Activated T-helper 2 cell treated with anti-CD3 and anti-CD28 coated beads, Interferon-gamma antibody, Interleukin-2, Interleukin-4, amounts not matched to agents 10 μg/mL and 5 μg/mL and 100 μg/mL, durations not matched to agents 14 hours and 24 hours and 36 hours (primary cell): ENCODE measurements around the gene STON1. TPM values are rescaled to one million over a fixed set of nuclear protein-coding genes. Genes with fewer than 3 reads are reported as not detected.

Experiments
- DNase-seq: peaks from one replicate; pipeline ENCODE4 v3.0.0; 2021; ENCODE audit warnings: low spot score
- H3K27ac Mint-ChIP-seq: one replicate; pipeline ENCODE4 v1.8.0; 2021; ENCODE audit warnings: mixed read lengths
- H3K27me3 Mint-ChIP-seq: one replicate; pipeline ENCODE4 v1.8.0; 2021; ENCODE audit warnings: low read depth, mixed read lengths
- H3K36me3 Mint-ChIP-seq: one replicate; pipeline ENCODE4 v1.8.0; 2021; ENCODE audit warnings: low read depth, mixed read lengths
- H3K4me1 Mint-ChIP-seq: one replicate; pipeline ENCODE4 v1.8.0; 2021; ENCODE audit warnings: low read depth, mixed read lengths
- H3K4me3 Mint-ChIP-seq: one replicate; pipeline ENCODE4 v1.8.0; 2021; ENCODE audit warnings: low read depth, mild to moderate bottlenecking, moderate library complexity, mixed read lengths
- H3K9me3 Mint-ChIP-seq: one replicate; pipeline ENCODE4 v1.8.0; 2021; ENCODE audit warnings: mixed read lengths
- intact Hi-C: fragments of 100-400 bp; cut with micrococcal nuclease; formaldehyde crosslinking; loops from one replicate; pipeline ENCODE4 v1.15.1; 2023
- total RNA-seq: library from RNA; stranded (reverse); gene quantifications from 2 replicates; pipeline ENCODE4 v1.2.3, GENCODE V29; 2022

The STON1 gene
- 1.9 and 2.1 TPM in 2 replicates for total RNA-seq

GRCh38 chr2:48530033-48530811 lies at the start of gene STON1:
Gene STON1, plus strand, starts transcription at chr2:48530154. Its CDS starts 50,480 bp downstream, at chr2:48580634.
- DNase-seq, result peak; percentile 20
- peaks cover 2% of the 10 kb centered on the region for H3K27me3 Mint-ChIP-seq
- intact Hi-C loops, result no loop called here

GRCh38 chr2:48480526-48480925 lies 49.4 kb upstream of the STON1 start:
- peaks cover 53% of the 10 kb centered on the region for H3K36me3 Mint-ChIP-seq
- intact Hi-C loops, result no loop called here
- no peak overlapping the region for H3K4me3 Mint-ChIP-seq
- H3K4me1 Mint-ChIP-seq, result no peaks in the 10 kb centered on the region
- no peaks in the 10 kb centered on the region for H3K27me3 Mint-ChIP-seq
- DNase-seq, result no peak
- H3K27ac Mint-ChIP-seq, result no peak overlapping the region
- H3K9me3 Mint-ChIP-seq, result no peaks in the 10 kb centered on the region

More at GRCh38 chr2:48530033-48530811, at the start of gene STON1:
- peaks cover 22% of the 10 kb centered on the region for H3K4me1 Mint-ChIP-seq
- H3K27ac Mint-ChIP-seq, result peak within 1 kb of the TSS; percentile 68
- no peaks in the 10 kb centered on the region for H3K9me3 Mint-ChIP-seq
- peaks cover 12% of the 10 kb centered on the region for H3K36me3 Mint-ChIP-seq
- peak within 1 kb of the TSS; percentile 91 for H3K4me3 Mint-ChIP-seq

DNA sequence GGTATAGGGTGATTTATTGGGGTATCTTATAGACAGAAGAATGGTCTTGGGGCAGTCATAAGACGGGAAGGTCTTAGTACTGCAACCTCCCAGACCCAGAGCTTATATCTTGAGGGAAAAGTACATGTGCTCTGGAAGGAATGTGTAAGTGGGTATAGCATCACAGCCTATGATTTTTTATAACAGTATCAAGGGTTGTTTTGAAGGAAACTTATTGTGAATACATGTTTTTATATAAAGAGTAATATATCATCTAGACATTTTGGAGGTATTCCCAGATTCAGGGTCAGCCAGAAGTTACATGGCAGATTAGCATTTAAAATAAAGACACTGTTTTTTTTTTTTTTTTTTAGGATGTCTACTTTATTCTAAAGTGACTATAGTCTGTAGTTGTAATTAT lies 47.6 kb upstream of the STON1 start:
- Mint-ChIP-seq H3K4me1 (no peaks in the 10 kb centered on the region), H3K27ac (no peak overlapping the region), H3K27me3 (no peaks in the 10 kb centered on the region), H3K4me3 (no peak overlapping the region), H3K9me3 (no peaks in the 10 kb centered on the region), H3K36me3 (peaks cover 50% of the 10 kb centered on the region)
- DNase-seq, result no peak
- intact Hi-C loops, result no loop called here

DNA sequence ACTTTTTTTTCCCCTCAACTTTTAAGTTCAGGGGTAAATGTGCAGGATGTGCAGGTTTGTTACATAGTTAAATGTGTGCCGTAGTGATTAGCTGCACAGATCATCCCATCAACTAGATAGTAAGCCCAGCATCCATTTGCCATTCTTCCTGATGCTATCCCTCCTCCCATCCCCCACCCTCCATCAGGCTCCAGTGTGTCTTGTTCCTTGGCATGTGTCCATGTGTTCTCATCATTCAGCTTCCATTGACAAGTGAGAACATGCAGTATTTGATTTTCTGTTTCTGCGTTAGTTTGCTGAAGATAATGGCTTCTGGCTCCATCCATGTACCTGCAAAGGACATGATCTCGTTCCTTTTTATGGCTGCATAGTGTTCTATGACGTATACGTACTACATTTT lies 47.2 kb upstream of the STON1 start:
- Mint-ChIP-seq H3K36me3 (peaks cover 47% of the 10 kb centered on the region), H3K4me3 (no peak overlapping the region), H3K4me1 (no peaks in the 10 kb centered on the region), H3K27ac (no peak overlapping the region), H3K27me3 (no peaks in the 10 kb centered on the region), H3K9me3 (no peaks in the 10 kb centered on the region)
- intact Hi-C loops, result no loop called here
- no peak for DNase-seq

DNA sequence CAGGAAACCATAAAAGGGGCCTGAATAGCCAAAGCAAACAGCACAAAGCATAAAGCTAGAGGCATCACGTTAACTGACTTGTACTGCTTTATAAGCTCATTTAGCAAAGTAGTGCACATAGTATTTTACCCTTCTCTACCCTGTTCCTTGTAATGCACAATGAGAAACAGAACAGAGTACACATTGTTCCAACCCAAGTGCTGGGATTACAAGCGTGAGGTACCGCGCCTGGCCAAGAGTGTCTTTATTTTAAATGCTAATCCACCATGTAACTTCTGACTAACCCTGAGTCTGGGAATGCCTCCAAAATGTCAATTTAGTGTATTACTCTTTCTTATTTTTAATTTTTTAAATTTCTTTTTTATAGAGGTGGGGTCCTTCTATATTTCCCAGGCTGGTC lies 46.4 kb upstream of the STON1 start:
- Mint-ChIP-seq H3K27me3 (no peaks in the 10 kb centered on the region), H3K4me1 (no peaks in the 10 kb centered on the region), H3K27ac (no peak overlapping the region), H3K4me3 (no peak overlapping the region), H3K36me3 (peaks cover 50% of the 10 kb centered on the region), H3K9me3 (no peaks in the 10 kb centered on the region)
- no peak for DNase-seq
- intact Hi-C loops, result no loop called here

- Mint-ChIP-seq H3K27me3 (no peaks in the 10 kb centered on the region), H3K9me3 (no peaks in the 10 kb centered on the region), H3K4me1 (no peaks in the 10 kb centered on the region), H3K27ac (no peak overlapping the region), H3K4me3 (no peak overlapping the region), H3K36me3 (peaks cover 51% of the 10 kb centered on the region)
- no peak for DNase-seq
- intact Hi-C loops, result no loop called here
Measured at GRCh38 chr2:48483916-48484315, 46.0 kb upstream of the STON1 start.

DNA sequence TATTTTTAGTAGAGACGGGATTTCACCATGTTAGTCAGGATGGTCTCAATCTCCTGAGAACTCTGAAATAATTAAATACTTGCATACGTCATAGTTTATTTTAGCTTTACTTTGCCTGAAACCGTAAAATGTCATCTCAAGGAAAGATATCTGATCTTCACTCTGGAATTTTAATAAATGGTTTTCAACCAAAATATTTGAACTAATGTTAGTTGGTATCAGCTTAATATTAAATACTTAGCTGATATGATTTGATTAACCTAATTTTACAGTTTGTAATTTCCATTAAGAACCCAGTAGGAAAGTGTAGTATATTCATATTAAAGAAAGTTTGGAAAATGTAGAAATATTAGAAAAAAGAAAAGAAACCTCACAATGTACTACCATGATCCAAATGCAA lies 41.4 kb upstream of the STON1 start:
- Mint-ChIP-seq H3K27ac (no peak overlapping the region), H3K9me3 (no peaks in the 10 kb centered on the region), H3K4me1 (no peaks in the 10 kb centered on the region), H3K36me3 (peaks cover 44% of the 10 kb centered on the region), H3K27me3 (no peaks in the 10 kb centered on the region), H3K4me3 (no peak overlapping the region)
- no peak for DNase-seq
- intact Hi-C loops, result no loop called here

GRCh38 chr2:48496849-48497248 lies 33.1 kb upstream of the STON1 start:
- Mint-ChIP-seq H3K36me3 (peaks cover 62% of the 10 kb centered on the region), H3K27ac (no peak overlapping the region), H3K27me3 (no peaks in the 10 kb centered on the region), H3K4me3 (no peak overlapping the region), H3K4me1 (peaks cover 2% of the 10 kb centered on the region), H3K9me3 (no peaks in the 10 kb centered on the region)
- no peak for DNase-seq
- intact Hi-C loops, result no loop called here

DNA sequence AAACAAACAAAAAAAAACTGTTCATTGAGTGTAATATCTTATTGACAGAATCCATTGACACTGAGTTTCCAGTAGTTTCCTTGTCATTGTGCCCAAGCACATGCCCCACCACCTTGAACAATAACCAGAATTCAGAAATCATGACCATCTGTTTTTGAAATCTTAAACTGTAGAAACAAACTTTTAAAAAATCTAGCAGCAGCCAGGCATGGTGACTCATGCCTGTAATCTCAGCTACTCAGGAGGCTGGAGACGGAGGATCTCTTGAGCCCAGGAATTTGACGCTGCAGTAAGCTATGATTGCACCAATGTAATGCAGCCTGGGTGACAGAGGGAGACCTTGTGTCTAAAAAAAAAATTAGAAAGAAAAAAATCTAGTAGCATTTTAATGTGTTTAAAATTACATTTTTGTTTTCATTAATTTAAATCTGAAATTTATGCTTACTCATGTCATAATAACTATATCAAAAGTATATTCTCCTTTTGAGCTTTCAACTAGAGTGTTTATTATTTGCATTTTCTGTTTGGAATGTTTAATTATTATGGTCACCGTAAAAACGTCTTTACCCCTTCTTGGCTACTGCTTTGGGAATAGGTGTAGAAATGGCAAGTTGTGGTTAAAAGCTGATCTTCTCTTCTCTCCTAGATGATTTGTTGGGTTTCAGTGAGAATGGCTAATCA lies 25.2 kb upstream of the STON1 start:
- no peak for DNase-seq
- Mint-ChIP-seq H3K9me3 (no peaks in the 10 kb centered on the region), H3K4me1 (peaks cover 13% of the 10 kb centered on the region), H3K36me3 (peaks cover 52% of the 10 kb centered on the region), H3K27ac (no peak overlapping the region), H3K4me3 (no peak overlapping the region), H3K27me3 (no peaks in the 10 kb centered on the region)
- intact Hi-C loops, result no loop called here

DNA sequence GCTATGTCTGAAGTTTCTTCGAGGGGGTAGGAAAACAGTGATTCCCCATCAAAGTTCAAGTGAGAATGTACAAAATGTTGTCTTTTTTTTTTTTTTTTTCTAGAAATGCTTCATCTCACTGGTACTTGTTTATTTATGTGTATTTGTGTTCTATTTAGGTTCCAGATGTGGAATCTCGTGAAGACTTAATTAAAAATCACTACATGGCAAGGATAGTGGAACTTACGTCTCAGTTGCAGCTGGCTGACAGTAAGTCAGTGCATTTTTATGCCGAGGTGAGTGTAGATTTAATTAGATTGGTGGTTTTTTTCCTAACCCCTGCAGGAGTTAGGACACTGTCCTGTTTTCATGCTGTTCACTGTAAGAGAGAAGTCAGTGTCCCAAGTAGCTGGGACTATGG lies 22.8 kb upstream of the STON1 start:
- Mint-ChIP-seq H3K27ac (no peak overlapping the region), H3K27me3 (no peaks in the 10 kb centered on the region), H3K9me3 (no peaks in the 10 kb centered on the region), H3K4me1 (peaks cover 18% of the 10 kb centered on the region), H3K4me3 (no peak overlapping the region), H3K36me3 (peaks cover 55% of the 10 kb centered on the region)
- no peak for DNase-seq
- intact Hi-C loops, result no loop called here

- H3K36me3 Mint-ChIP-seq, result peaks cover 60% of the 10 kb centered on the region
- peak overlapping the region; percentile 76 for H3K27ac Mint-ChIP-seq
- H3K4me3 Mint-ChIP-seq, result no peak overlapping the region
- peaks cover 18% of the 10 kb centered on the region for H3K4me1 Mint-ChIP-seq
- no peaks in the 10 kb centered on the region for H3K9me3 Mint-ChIP-seq
- H3K27me3 Mint-ChIP-seq, result no peaks in the 10 kb centered on the region
- intact Hi-C loops, result no loop called here
- no peak for DNase-seq
Measured at GRCh38 chr2:48508461-48509124, 21.4 kb upstream of the STON1 start.

- intact Hi-C loops, result no loop called here
- Mint-ChIP-seq H3K4me3 (no peak overlapping the region), H3K36me3 (peaks cover 64% of the 10 kb centered on the region), H3K27me3 (no peaks in the 10 kb centered on the region), H3K27ac (peak overlapping the region; percentile 25), H3K9me3 (no peaks in the 10 kb centered on the region), H3K4me1 (peaks cover 18% of the 10 kb centered on the region)
- no peak for DNase-seq
Measured at GRCh38 chr2:48510329-48510728, 19.6 kb upstream of the STON1 start.
